Keratinocyte (primary cell): Measurements from ENCODE around the gene ZHX3. TPM values are rescaled to one million over a fixed set of nuclear protein-coding genes. Genes with fewer than 3 reads are reported as not detected.
"Not testable (repeated sequence)": the region's sequence is repeated elsewhere in the genome, so short reads cannot be mapped to it uniquely, and the experiment has no call there.

Experiments
- DNase-seq: peaks from one replicate; pipeline ENCODE4 v3.0.0-alpha.2; 2011; ENCODE audit warnings: low read depth, missing footprints, low spot score
- FAIRE-seq: peaks from 2 replicates; lab custom pipeline; 2011; peaks lifted over from hg19 to GRCh38; lab: Jason Lieb, UNC
- H2AFZ ChIP-seq: 2 replicates; pipeline ENCODE4 v1.6.0; 2012; ENCODE audit warnings: low read length, control low read depth, inconsistent platforms; ENCODE audit not compliant: control insufficient read depth
- H3K27ac ChIP-seq: 2 replicates; pipeline ENCODE4 v1.5.1; 2011; ENCODE audit warnings: low read length; ENCODE audit not compliant: control insufficient read depth, insufficient read depth
- H3K27me3 ChIP-seq: 3 replicates; pipeline ENCODE4 v1.6.0; 2011; ENCODE audit warnings: low read length; ENCODE audit not compliant: control insufficient read depth, insufficient read depth; ENCODE audit errors: extremely low read depth
- H3K36me3 ChIP-seq, 2 experiments: 2 replicates in 1 of 2; 3 replicates in 1 of 2; pipeline ENCODE4 v1.5.1; 2011; ENCODE audit warnings: low read length in 2 of 2, mild to moderate bottlenecking in 1 of 2; ENCODE audit not compliant: control insufficient read depth in 2 of 2, insufficient read depth in 2 of 2; ENCODE audit errors: extremely low read depth in 1 of 2
- H3K4me1 ChIP-seq: 3 replicates; pipeline ENCODE4 v1.5.1; 2011; ENCODE audit warnings: low read length; ENCODE audit not compliant: control insufficient read depth, insufficient read depth; ENCODE audit errors: extremely low read depth
- H3K4me2 ChIP-seq: 3 replicates; pipeline ENCODE4 v1.6.0; 2011; ENCODE audit warnings: low read depth, low read length; ENCODE audit not compliant: control insufficient read depth, insufficient read depth; ENCODE audit errors: extremely low read depth
- H3K4me3 ChIP-seq, 3 experiments: fragments of 200-600 bp in 1 of 3; sonication (generic) in 1 of 3; 2 replicates in 2 of 3; 3 replicates in 1 of 3; pipeline ENCODE4 v1.5.1; 2011 to 2016; ENCODE audit warnings: low read length in 3 of 3, mild to moderate bottlenecking in 3 of 3, control low read depth in 2 of 3, inconsistent platforms in 1 of 3, low read depth in 1 of 3, mixed read lengths in 1 of 3, mixed run types in 1 of 3, moderate library complexity in 1 of 3; ENCODE audit not compliant: control insufficient read depth in 2 of 3, insufficient read depth in 2 of 3; ENCODE audit errors: extremely low read depth in 1 of 3
- H3K79me2 ChIP-seq: 2 replicates; pipeline ENCODE4 v1.6.0; 2012; ENCODE audit warnings: low read length; ENCODE audit not compliant: control insufficient read depth, insufficient read depth
- H3K9ac ChIP-seq: 3 replicates; pipeline ENCODE4 v1.6.0; 2011; ENCODE audit warnings: low read length; ENCODE audit not compliant: control insufficient read depth, insufficient read depth; ENCODE audit errors: extremely low read depth
- H3K9me1 ChIP-seq: 3 replicates; pipeline ENCODE4 v1.6.0; 2011; ENCODE audit warnings: low read length; ENCODE audit not compliant: control insufficient read depth, insufficient read depth; ENCODE audit errors: extremely low read depth
- H3K9me3 ChIP-seq: 2 replicates; pipeline ENCODE4 v1.5.1; 2012; ENCODE audit warnings: low read depth, low read length; ENCODE audit not compliant: control insufficient read depth
- H4K20me1 ChIP-seq: 3 replicates; pipeline ENCODE4 v1.6.0; 2011; ENCODE audit warnings: low read length; ENCODE audit not compliant: control insufficient read depth, insufficient read depth; ENCODE audit errors: extremely low read depth
- CTCF ChIP-seq, 3 experiments: IDR thresholded peaks in 1 of 3; conservative IDR thresholded peaks in 1 of 3; optimal IDR thresholded peaks in 1 of 3; 2 replicates in 2 of 3; 3 replicates in 1 of 3; pipeline versions ENCODE3 to v1.5.1; 2011; ENCODE audit warnings: low read length in 3 of 3, mild to moderate bottlenecking in 3 of 3, moderate library complexity in 2 of 3, control low read depth in 1 of 3, inconsistent platforms in 1 of 3; ENCODE audit not compliant: insufficient read depth in 2 of 3; ENCODE audit errors: extremely low read depth in 1 of 3
- EZH2 ChIP-seq: IDR thresholded peaks from one replicate; pipeline ENCODE4 v1.6.1; 2012; ENCODE audit warnings: inconsistent platforms, mild to moderate bottlenecking, low read length, moderate library complexity
- dilution Hi-C: fragments of 300-500 bp; cut with MboI; formaldehyde crosslinking; loops from one replicate; pipeline ENCODE4 v1.7.0; 2020; ENCODE audit warnings: low sequenced_read_pairs; ENCODE audit not compliant: extremely low pct_ligation_motif_present
- polyA plus RNA-seq, 5 experiments: library from polyadenylated mRNA; depleted of rRNA in 3 of 5; stranded (reverse) in 3 of 5; stranded (forward) in 1 of 5; unstranded in 1 of 5; fragments of >200 nt; gene quantifications; 1 replicate in 1 of 5; 2 replicates in 3 of 5; 3 replicates in 1 of 5; pipeline versions ENCODE4 v1.2.1 to v1.2.3, GENCODE V29; 2011 to 2012; ENCODE audit warnings: missing spikeins in 2 of 5, low read depth in 1 of 5, low replicate concordance in 1 of 5

ZHX3 gene
- polyA plus RNA-seq, 1 donor (not counting 4 experiments of a cell fraction or from before 2014, with no cell fraction given), result 16.5 TPM

- DNase-seq (no peak), FAIRE-seq (no peak)
- Histone ChIP-seq H3K9me1 (no peaks in the 10 kb centered on the region), H3K9ac (no peak overlapping the region), H3K4me1 (no peaks in the 10 kb centered on the region), H4K20me1 (no peaks in the 10 kb centered on the region), H3K4me3 (no peak overlapping the region), H3K9me3 (no peaks in the 10 kb centered on the region), H3K27ac (no peak overlapping the region), H3K27me3 (no peaks in the 10 kb centered on the region), H3K79me2 (peaks cover 2% of the 10 kb centered on the region), H3K36me3 (no peaks in the 10 kb centered on the region), H3K4me2 (no peak overlapping the region), H2AFZ (no peak overlapping the region)
- dilution Hi-C loops, result no loop called here
- no peak for TF ChIP-seq EZH2
- no peak for TF ChIP-seq CTCF (optimal IDR thresholded peaks at IDR 0.05 in 1 of 3, IDR thresholded peaks at IDR 0.05 in 1 of 3, conservative IDR thresholded peaks at IDR 0.05 in 1 of 3; ENCODE audit: extremely low read depth in 1 of 3, insufficient read depth in 2 of 3, low read length in 3 of 3)
Observed at GRCh38 chr20:41242352-41242751, 75.2 kb downstream of the ZHX3 start.

- dilution Hi-C loops, H4K20me1 ChIP-seq: not testable (repeated sequence)
Observed at GRCh38 chr20:41237233-41237632, 80.3 kb downstream of the ZHX3 start.

GRCh38 chr20:41236818-41237217, 80.7 kb downstream of the ZHX3 start:
- DNase-seq, H3K27me3 ChIP-seq, H3K9me3 ChIP-seq, H3K79me2 ChIP-seq, H3K27ac ChIP-seq, H3K9me1 ChIP-seq, H3K4me3 ChIP-seq, H3K4me2 ChIP-seq, H3K36me3 ChIP-seq, FAIRE-seq, H3K9ac ChIP-seq, H4K20me1 ChIP-seq, dilution Hi-C loops, H2AFZ ChIP-seq: not testable (repeated sequence)
- peaks cover 21% of the 10 kb centered on the region for H3K4me1 ChIP-seq

More at GRCh38 chr20:41237233-41237632, 80.3 kb downstream of the ZHX3 start:
- not testable (repeated sequence) for H3K9me3 ChIP-seq, H2AFZ ChIP-seq, H3K4me2 ChIP-seq, DNase-seq, H3K9me1 ChIP-seq, H3K27ac ChIP-seq, FAIRE-seq, H3K36me3 ChIP-seq, H3K27me3 ChIP-seq, H3K79me2 ChIP-seq, H3K4me3 ChIP-seq, H3K9ac ChIP-seq
- peaks cover 17% of the 10 kb centered on the region for H3K4me1 ChIP-seq
